Immature natural killer cell (primary cell): ENCODE data around the gene CYP4F2. TPM values are rescaled to one million over a fixed set of nuclear protein-coding genes. Genes with fewer than 3 reads are reported as not detected.
"Not testable (repeated sequence)": the region's sequence is repeated elsewhere in the genome, so short reads cannot be mapped to it uniquely, and the experiment has no call there.

Experiments
- DNase-seq, 3 donors: peaks; one replicate each; pipeline ENCODE4 v3.0.0; 2022; ENCODE audit warnings: mixed read lengths in 1 of 3
- H3K27ac Mint-ChIP-seq, 6 donors: one replicate each; pipeline ENCODE4 v1.8.0; 2020; ENCODE audit warnings: mixed read lengths in 6 of 6, mild to moderate bottlenecking in 5 of 6, inconsistent platforms in 4 of 6, moderate library complexity in 3 of 6
- H3K27me3 Mint-ChIP-seq, 3 donors: one replicate each; pipeline ENCODE4 v1.8.0; 2020 to 2021; ENCODE audit warnings: low read depth in 3 of 3, mild to moderate bottlenecking in 3 of 3, mixed read lengths in 3 of 3, moderate library complexity in 3 of 3, inconsistent platforms in 1 of 3
- H3K36me3 Mint-ChIP-seq, 3 donors: one replicate each; pipeline ENCODE4 v1.8.0; 2020; ENCODE audit warnings: mixed read lengths in 3 of 3, inconsistent platforms in 2 of 3, mild to moderate bottlenecking in 2 of 3
- H3K4me1 Mint-ChIP-seq, 2 donors: one replicate each; pipeline ENCODE4 v1.8.0; 2020; ENCODE audit warnings: inconsistent platforms in 2 of 2, mild to moderate bottlenecking in 2 of 2, mixed read lengths in 2 of 2, moderate library complexity in 1 of 2
- H3K4me3 Mint-ChIP-seq, 5 donors: one replicate each; pipeline ENCODE4 v1.8.0; 2020; ENCODE audit warnings: mild to moderate bottlenecking in 5 of 5, mixed read lengths in 5 of 5, inconsistent platforms in 3 of 5, moderate library complexity in 3 of 5
- H3K9me3 Mint-ChIP-seq, 6 donors: one replicate each; pipeline ENCODE4 v1.8.0; 2020; ENCODE audit warnings: mild to moderate bottlenecking in 6 of 6, mixed read lengths in 6 of 6, inconsistent platforms in 4 of 6, moderate library complexity in 3 of 6
- polyA plus RNA-seq, 3 donors: library from polyadenylated mRNA; unstranded; fragments of 300-500 nt; fragmentation: Illumina TruSeq; gene quantifications; one replicate each; pipeline ENCODE4 v1.2.3, GENCODE V29; 2021

Gene CYP4F2
- polyA plus RNA-seq, 3 donors from 2014 or later = not detected

DNA sequence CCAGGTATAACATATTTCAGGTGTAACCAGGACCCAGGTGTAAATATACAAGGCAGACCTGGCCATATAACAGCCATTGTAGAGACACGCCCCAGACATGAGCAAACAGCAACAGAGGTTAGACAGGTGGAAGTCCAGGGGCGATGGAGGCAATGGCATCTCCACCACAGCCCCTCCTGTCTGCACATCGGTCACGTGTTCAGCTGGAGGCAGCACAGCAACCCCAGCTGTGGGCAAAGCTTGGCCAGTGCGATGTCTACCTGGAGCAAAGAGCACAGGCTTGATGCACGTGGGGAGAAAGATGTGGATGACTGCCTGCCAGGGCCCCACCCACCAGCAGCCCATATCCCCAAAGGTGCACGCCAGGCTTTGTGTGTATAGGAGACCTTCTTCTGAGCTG lies 4.4 kb downstream of the CYP4F2 start:
- H3K27me3 Mint-ChIP-seq = peaks cover 0 to 3% (median 0%) of the 10 kb centered on the region in 3 donors
- H3K4me1 Mint-ChIP-seq = no peaks in the 10 kb centered on the region
- H3K4me3 Mint-ChIP-seq = no peak overlapping the region

DNA sequence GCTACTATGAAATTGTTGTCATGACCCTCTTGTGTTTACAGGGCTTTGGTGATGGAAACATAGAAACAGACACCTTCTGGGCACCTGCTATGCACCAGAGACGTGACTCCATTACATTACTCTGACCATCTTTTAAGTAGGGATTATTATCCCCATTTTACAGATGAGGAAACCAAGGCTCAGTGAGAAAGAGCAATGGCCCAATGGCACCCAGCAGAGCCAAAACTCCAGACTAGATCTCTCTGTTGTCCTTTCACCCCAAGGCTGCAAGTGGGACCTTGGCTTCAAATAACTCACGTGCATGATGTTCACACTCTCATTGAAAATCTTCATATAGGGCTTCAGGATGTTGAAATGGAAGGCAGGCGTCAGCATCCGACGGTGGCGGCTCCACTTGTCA lies 5.9 kb downstream of the CYP4F2 start:
- Mint-ChIP-seq H3K9me3 (no peaks in the 10 kb centered on the region), H3K36me3 (no peaks in the 10 kb centered on the region), H3K4me1 (no peaks in the 10 kb centered on the region), H3K4me3 (no peak overlapping the region), H3K27ac (no peak overlapping the region), H3K27me3 (peaks cover 0 to 3% (median 0%) of the 10 kb centered on the region in 3 donors)
- no peak for DNase-seq

More for the DNA sequence above, 4.4 kb downstream of the CYP4F2 start:
- Mint-ChIP-seq H3K36me3 (no peaks in the 10 kb centered on the region), H3K27ac (no peak overlapping the region), H3K9me3 (no peaks in the 10 kb centered on the region)
- DNase-seq = no peak

DNA sequence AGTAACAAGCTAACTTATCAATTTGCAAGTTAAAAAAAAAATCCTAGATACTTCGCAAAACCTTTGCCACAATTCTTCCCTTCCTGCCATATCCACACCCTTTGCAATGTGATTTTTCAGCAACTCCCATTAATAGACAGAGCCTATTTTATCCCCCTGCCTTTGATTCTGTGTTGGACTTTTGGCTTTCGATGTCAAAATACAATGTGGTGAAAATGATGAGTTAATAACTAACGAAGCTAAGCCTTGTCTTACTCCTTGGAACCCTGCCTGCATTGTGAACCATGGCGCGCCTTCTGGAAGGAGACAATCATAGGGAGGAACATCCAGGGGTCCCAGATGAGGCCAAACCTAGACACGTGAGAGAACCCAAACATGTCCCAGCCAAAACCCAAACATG lies 6.4 kb downstream of the CYP4F2 start:
- H3K4me1 Mint-ChIP-seq = no peaks in the 10 kb centered on the region

DNA sequence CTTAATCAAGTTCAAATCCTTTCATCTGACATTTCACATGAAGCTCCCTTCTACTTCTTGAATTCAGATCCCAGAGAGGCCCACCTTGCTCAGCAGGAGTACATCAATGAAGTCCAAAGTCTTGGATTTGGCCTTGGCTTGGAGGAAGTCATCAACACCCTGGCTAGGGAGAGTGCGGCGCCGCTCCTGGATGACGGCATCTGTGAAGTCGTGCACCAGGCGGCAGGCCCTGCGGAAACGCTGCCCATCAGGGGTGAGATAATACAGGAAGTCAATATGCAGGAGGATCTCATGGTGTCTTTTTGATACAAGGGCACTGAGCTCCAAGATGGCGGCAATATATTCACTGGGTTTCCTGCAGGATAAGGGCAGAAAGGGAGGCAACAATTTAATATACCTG lies 8.5 kb downstream of the CYP4F2 start:
- H3K9me3 Mint-ChIP-seq, H3K36me3 Mint-ChIP-seq, H3K27ac Mint-ChIP-seq, DNase-seq, H3K4me3 Mint-ChIP-seq, H3K4me1 Mint-ChIP-seq, H3K27me3 Mint-ChIP-seq: not testable (repeated sequence)

More for the DNA sequence above, 6.4 kb downstream of the CYP4F2 start:
- Mint-ChIP-seq H3K9me3 (no peaks in the 10 kb centered on the region), H3K27ac (no peak overlapping the region), H3K27me3 (peaks cover 0 to 3% (median 0%) of the 10 kb centered on the region in 3 donors), H3K36me3 (no peaks in the 10 kb centered on the region), H3K4me3 (no peak overlapping the region)
- DNase-seq = no peak

DNA sequence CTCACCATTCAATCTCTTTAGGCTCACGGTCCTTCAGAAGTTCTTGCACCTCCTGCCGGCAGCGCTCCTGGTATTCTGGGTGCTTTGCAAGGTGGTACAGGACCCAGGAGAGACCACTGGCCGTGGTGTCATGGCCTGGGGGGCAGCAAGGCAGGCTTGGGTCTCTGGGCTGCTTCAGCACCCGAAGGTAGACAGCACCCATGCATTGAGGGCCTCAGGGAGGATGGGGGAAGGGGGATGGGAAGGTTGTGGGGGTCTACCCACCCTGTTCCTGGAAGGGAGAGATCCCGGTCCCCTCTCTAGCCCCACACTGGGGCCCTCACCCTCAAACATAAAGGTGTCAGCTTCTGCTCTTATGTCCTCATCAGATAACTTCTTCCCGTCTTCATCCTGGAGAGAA lies 12.0 kb downstream of the CYP4F2 start:
- Mint-ChIP-seq H3K27me3 (peaks cover 2 to 14% (median 2%) of the 10 kb centered on the region in 3 donors), H3K4me3 (no peak overlapping the region), H3K36me3 (no peaks in the 10 kb centered on the region), H3K27ac (no peak overlapping the region), H3K9me3 (no peaks in the 10 kb centered on the region), H3K4me1 (no peaks in the 10 kb centered on the region)
- DNase-seq = no peak

DNA sequence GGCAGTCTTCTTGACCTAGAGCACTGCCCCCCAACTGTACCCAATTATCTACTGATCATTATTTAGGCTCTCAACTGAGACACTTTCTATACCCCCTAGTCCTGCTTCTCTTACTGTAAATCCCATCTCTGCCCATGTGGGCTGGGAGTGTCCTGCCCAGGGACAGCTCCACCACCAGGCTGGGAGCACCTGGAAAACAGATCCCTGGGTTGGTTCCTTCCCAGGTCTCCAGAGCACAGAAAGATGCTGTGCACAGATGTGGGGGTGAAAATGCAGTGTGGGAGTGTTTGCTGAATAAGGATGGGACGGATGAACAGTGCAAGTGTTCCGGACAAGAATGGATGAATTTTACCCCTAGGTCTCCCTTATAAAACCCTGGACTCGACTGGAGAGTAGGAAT lies 12.7 kb downstream of the CYP4F2 start:
- no peak for DNase-seq
- no peak overlapping the region for H3K4me3 Mint-ChIP-seq
- peaks cover 2 to 14% (median 5%) of the 10 kb centered on the region in 3 donors for H3K27me3 Mint-ChIP-seq
- no peaks in the 10 kb centered on the region for H3K36me3 Mint-ChIP-seq
- H3K4me1 Mint-ChIP-seq = no peaks in the 10 kb centered on the region
- no peaks in the 10 kb centered on the region for H3K9me3 Mint-ChIP-seq
- H3K27ac Mint-ChIP-seq = no peak overlapping the region

DNA sequence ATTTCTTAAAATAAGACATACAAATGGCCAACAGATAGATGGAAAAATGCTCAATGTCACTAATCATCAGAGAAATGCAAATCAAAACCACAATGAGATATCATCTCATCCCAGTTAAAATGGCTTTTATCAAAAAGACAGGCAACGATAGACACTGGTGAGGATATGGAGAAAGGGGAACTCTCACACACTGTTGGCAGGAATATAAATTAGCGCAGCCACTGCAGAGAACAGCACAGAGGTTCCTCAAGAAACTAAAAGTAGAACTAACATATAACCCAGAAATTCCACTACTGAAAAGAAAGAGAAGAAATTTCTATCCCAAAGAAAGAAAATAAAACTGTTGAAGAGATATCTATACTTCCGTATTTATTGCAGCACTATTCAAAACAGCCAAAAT lies 14.5 kb downstream of the CYP4F2 start:
- not testable (repeated sequence) for H3K4me1 Mint-ChIP-seq, H3K36me3 Mint-ChIP-seq, DNase-seq, H3K4me3 Mint-ChIP-seq, H3K27ac Mint-ChIP-seq, H3K9me3 Mint-ChIP-seq
- peaks cover 2 to 14% (median 5%) of the 10 kb centered on the region in 3 donors for H3K27me3 Mint-ChIP-seq

DNA sequence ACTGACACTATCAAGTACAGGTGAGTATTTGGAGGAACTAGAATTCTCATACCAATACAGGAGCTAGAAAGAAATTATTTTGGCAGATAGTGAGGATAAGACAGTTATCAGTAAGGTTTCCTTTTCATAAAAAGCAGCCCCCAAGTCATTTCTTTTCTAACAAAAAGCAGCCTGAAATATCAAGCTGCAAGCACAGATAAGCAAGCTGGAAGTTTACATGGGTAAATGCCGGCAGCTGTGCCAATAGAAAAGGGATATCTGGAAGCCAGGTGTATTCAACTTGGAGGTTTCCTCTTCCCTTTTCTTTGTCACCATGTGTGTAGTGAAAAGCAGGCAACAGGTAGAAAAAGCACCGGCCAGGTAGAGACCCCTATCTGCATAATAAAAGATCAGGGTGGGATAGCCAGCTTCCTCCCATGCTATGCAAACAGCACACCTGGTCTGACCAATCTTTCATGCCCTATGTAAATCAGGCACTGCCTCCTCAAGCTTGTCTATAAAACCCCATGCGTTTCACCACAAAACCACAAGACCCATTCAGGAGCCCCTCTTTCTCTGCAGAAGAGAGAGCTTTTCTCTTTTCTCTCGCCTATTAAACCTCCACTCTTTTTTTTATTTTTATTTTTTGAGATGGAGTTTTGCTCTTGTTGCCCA lies 22.9 kb downstream of the CYP4F2 start:
- no peak overlapping the region for H3K27ac Mint-ChIP-seq
- peaks cover 8 to 14% of the 10 kb centered on the region in 2 donors for H3K4me1 Mint-ChIP-seq
- no peak for DNase-seq
- no peak overlapping the region for H3K4me3 Mint-ChIP-seq
- H3K36me3 Mint-ChIP-seq = no peaks in the 10 kb centered on the region
- H3K27me3 Mint-ChIP-seq = peaks cover 4 to 19% (median 4%) of the 10 kb centered on the region in 3 donors
- H3K9me3 Mint-ChIP-seq = no peaks in the 10 kb centered on the region

DNA sequence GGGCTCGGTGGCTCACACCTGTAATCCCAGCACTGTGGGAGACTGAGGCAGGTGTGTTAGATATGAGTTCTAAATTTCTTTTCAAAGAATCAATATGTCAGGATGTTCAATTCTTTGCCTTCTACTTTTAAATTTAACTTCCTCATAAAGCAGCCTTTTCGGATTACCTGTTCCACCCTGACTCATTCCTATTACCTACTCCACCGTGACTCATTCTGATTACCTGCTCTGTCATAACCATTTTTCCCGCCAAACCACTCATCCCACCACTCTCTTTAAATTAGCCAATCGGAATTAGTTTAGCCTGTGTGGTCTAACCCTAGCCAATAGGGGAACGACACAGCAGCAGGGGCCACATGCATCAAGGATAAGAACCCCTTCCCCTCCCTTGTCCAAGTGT lies 24.1 kb downstream of the CYP4F2 start:
- peaks cover 4 to 21% (median 6%) of the 10 kb centered on the region in 3 donors for H3K27me3 Mint-ChIP-seq
- peaks cover 8 to 14% of the 10 kb centered on the region in 2 donors for H3K4me1 Mint-ChIP-seq
- not testable (repeated sequence) for H3K9me3 Mint-ChIP-seq, H3K4me3 Mint-ChIP-seq, H3K27ac Mint-ChIP-seq, DNase-seq, H3K36me3 Mint-ChIP-seq

DNA sequence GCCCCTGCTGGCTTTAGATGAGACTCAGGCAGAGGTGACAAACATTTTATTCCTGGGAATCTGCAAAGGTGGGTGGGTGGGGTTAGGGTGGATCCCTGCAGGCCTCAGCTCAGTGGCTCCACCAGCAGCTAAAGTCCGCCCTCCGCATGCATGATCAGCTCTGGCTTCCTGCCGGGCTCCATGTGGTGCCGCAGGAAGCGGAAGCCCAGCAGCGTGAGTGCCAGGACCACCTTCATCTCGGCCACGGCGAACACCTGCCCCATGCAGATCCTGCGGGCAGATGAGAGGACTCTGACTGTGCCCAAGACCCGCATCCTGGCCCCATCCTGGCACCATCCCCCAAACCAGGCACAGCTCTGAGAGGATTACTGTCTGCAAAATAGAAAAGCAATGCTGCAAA lies 26.3 kb downstream of the CYP4F2 start:
- peak in 1 of 3 donors; percentile 2 for DNase-seq
- peak overlapping the region in 1 of 6 donors; percentile 53 for H3K27ac Mint-ChIP-seq

DNA sequence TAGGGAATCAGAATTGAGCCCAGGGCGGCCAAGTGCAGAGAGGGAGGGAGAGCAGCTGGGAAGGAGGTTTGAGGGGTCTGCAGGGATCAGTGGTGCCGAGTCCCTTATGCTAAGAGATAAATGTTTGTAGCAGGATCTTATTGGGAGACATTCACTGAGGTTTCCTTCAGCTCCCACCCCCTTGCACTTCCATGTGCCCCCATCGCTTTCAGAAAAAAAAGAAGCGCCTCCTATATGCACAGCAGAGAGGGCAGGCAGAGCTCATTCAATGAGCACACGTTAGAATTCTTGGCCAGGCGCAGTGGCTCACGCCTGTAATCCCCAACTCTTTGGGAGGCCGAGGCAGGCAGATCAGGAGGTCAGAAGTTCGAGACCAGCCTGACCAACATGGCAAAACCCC lies 28.0 kb downstream of the CYP4F2 start:
- H3K27me3 Mint-ChIP-seq = peaks cover 3 to 8% (median 4%) of the 10 kb centered on the region in 3 donors
- H3K36me3 Mint-ChIP-seq = no peaks in the 10 kb centered on the region
- no peak for DNase-seq
- H3K4me1 Mint-ChIP-seq = peaks cover 0 to 7% of the 10 kb centered on the region in 2 donors
- no peak overlapping the region for H3K4me3 Mint-ChIP-seq
- no peak overlapping the region for H3K27ac Mint-ChIP-seq
- H3K9me3 Mint-ChIP-seq = no peaks in the 10 kb centered on the region

More for the DNA sequence above, 26.3 kb downstream of the CYP4F2 start:
- no peaks in the 10 kb centered on the region for H3K9me3 Mint-ChIP-seq
- no peaks in the 10 kb centered on the region for H3K36me3 Mint-ChIP-seq
- H3K27me3 Mint-ChIP-seq = peaks cover 3 to 13% (median 4%) of the 10 kb centered on the region in 3 donors
- peaks cover 8 to 14% of the 10 kb centered on the region in 2 donors for H3K4me1 Mint-ChIP-seq
- peak overlapping the region in 3 of 5 donors; percentile 5 to 68 (median 25) for H3K4me3 Mint-ChIP-seq

DNA sequence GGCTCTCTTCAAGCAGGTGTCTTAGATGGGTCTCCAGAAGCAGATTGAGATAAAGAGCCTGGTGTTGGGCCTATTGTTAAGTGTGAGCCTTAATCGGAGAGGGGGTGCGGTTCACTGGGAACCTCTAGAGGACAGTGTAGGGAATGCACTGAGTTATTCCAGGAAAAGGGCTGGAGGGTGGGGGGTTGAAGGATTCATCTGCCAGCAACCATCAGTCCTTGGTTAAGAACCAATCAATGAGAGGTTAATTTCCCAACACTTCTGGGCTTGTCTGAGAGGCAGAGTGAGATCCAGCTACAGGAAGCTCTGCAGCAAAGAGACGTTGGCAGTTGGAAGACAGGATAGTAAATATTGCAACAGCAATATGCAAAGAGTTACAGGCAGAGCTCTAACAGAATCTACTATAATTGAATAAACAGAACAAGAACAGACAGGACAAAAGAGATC lies 28.7 kb downstream of the CYP4F2 start:
- Mint-ChIP-seq H3K9me3 (no peaks in the 10 kb centered on the region), H3K27ac (no peak overlapping the region), H3K4me1 (peaks cover 0 to 7% of the 10 kb centered on the region in 2 donors), H3K27me3 (peaks cover 2 to 8% (median 4%) of the 10 kb centered on the region in 3 donors), H3K4me3 (no peak overlapping the region), H3K36me3 (no peaks in the 10 kb centered on the region)
- peak; percentile 28 to 44 (median 36) for DNase-seq

DNA sequence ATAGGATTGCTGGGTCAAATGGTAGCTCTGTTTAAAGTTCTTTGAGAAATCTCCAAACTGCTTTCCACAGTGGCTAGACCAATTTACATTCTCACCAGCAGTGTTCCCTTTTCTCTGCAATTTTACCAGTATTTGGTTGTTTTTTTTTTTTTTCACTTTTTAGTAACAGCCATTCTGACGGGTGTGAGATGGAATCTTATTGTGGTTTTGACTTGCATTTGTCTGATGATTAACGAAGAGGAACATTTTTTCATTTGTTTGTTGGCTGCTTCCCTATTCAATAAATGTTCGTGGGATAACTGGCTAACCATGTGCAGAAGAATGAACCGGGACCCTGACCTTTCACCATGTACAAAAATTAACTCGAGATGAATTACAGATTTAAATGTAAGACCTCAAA lies 31.2 kb downstream of the CYP4F2 start:
- Mint-ChIP-seq H3K36me3 (no peaks in the 10 kb centered on the region), H3K4me3 (no peak overlapping the region), H3K9me3 (no peaks in the 10 kb centered on the region), H3K27me3 (peaks cover 2 to 7% (median 3%) of the 10 kb centered on the region in 3 donors), H3K27ac (no peak overlapping the region), H3K4me1 (peaks cover 0 to 4% of the 10 kb centered on the region in 2 donors)
- no peak for DNase-seq

DNA sequence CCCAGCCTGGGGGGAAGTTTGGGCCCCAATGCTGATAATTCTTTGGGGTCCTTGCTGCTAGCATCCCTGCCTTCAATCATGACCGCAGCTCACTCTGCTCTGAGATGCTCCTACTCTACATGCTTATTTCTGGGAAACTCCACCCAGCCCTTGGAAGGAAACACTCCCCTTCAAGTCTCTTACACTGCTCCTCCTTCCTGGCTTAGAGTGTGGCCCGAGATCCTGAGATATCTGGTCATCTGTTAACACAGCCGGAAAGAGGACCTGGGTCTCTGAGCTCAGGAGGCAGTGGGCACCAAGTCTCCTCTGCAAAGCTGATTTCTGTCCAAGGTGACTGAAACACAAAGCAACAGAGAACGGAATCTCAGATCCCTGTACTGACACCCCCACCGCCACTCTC lies 33.0 kb downstream of the CYP4F2 start:
- no peak overlapping the region for H3K4me3 Mint-ChIP-seq
- H3K27me3 Mint-ChIP-seq = peaks cover 2 to 3% (median 2%) of the 10 kb centered on the region in 3 donors
- H3K9me3 Mint-ChIP-seq = no peaks in the 10 kb centered on the region
- no peaks in the 10 kb centered on the region for H3K4me1 Mint-ChIP-seq
- no peaks in the 10 kb centered on the region for H3K36me3 Mint-ChIP-seq
- no peak overlapping the region for H3K27ac Mint-ChIP-seq
- no peak for DNase-seq

DNA sequence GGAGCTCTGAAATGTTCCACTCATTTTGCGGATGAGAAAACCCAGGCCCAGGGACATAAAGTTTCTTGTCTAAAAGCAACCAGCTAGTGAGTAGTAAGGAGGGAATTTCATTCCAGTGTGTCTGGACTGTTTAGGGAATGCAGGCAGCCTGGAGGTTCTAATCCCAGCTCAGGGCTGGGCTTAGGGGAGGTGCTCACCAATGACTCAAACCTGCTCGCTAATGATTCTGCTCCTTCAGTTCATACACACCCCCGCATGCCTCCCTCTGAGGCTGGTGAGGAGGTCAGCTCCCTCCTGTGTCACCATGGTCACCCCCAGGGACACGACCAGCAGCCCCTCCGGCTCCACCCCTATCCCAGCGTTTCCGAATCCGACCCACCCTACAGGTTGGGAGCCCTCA lies 34.6 kb downstream of the CYP4F2 start:
- Mint-ChIP-seq H3K9me3 (no peaks in the 10 kb centered on the region), H3K27me3 (peaks cover 0 to 4% (median 0%) of the 10 kb centered on the region in 3 donors), H3K4me3 (no peak overlapping the region), H3K36me3 (no peaks in the 10 kb centered on the region), H3K27ac (no peak overlapping the region), H3K4me1 (no peaks in the 10 kb centered on the region)
- DNase-seq = no peak
